C4-2B (cell line): ENCODE measurements around the gene PTH1R.

Experiments used
- H3K27ac ChIP-seq: fragments of 450-650 bp; 2 replicates; pipeline ENCODE4 v1.5.1; 2017
- CTCF ChIP-seq: fragments of 450-650 bp; conservative IDR thresholded peaks from 2 replicates; pipeline ENCODE4 v1.5.1; 2017; ENCODE audit warnings: mild to moderate bottlenecking
- ZFX ChIP-seq: fragments of 450-650 bp; IDR thresholded peaks from 2 replicates; pipeline ENCODE4 v1.6.1; 2017

The PTH1R gene

GRCh38 chr3:46881596-46882376 lies 4.3 kb downstream of the PTH1R start:
- no peak for TF ChIP-seq CTCF
- no peak for TF ChIP-seq ZFX
- no peak overlapping the region for H3K27ac ChIP-seq

DNA sequence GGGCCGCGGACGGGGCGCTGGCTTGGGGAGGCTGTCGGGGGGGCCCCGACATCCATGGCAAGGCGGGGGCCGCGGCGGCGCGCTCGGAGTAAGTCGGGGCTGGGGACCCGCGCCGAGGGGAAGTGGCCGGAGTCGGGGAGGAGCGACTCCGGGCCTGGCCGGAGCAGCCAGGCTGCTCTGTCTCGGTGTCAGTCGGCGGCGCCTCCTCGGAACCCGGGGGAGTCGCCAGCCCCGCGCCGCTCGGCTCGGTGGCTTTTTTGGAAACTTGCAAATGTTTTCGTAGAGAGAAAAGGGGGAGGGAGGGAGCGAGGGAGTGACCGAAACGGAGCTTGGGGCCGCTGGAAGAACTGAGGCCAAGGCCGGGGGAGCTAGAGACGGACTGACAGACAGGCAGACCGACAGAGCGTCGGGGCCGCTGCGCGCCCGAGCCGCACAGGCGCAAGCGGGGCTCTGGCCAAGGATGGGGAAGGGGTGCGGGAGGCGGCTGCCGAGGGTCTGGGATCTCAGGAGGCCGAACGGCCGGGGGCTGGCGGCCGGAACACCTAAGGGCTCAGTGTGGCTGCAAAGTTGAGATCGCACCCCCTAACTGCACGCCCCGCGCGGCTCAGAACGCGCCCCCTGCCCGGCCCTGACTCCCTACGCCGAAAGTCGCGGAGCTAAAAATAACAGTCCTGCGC lies 5.0 kb downstream of the PTH1R start:
- no peak overlapping the region for H3K27ac ChIP-seq
- TF ChIP-seq CTCF (no peak), ZFX (no peak)

GRCh38 chr3:46883054-46883829 lies 5.7 kb downstream of the PTH1R start:
- no peak overlapping the region for H3K27ac ChIP-seq
- TF ChIP-seq CTCF = no peak
- no peak for TF ChIP-seq ZFX

DNA sequence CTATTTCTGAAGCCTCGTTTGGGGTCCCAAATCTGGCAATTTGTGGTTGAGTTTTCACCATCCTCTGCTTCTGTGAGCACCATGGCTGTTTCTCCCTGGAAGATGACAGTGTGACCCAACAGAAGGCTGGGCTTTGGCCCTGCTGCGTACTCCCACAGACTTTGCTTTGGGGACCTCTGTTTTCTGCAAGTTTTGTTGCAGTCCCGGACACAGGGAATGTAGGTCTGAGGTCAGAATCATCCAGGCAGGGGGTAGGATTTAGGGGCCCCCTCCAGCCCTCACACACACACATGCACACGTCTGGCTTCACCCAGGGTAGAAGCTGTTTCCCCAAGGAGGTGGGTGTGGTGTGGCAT lies 6.3 kb downstream of the PTH1R start:
- no peak for TF ChIP-seq ZFX
- TF ChIP-seq CTCF = no peak
- no peak overlapping the region for H3K27ac ChIP-seq

DNA sequence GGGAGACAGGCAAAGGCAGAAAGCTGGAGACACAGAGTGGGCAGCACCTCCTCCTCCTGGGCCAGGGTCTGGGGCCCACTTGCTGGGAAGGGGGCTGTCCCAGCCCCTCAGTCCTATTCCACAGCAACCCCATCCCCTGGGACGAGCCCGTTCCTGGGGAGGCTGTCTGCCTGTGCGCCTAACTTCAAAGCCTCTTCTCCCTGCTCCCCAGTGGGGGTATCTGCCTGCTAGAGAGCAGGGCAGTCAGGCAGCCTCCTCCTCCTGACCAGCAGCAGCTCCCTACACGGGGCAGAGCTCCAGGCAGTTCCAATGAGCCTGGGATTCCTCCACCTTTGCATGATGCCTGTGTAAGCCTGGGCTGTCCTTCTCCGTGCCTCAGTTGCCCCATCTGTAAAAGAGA lies 6.9 kb downstream of the PTH1R start:
- H3K27ac ChIP-seq = no peak overlapping the region
- TF ChIP-seq ZFX = no peak
- TF ChIP-seq CTCF = no peak

GRCh38 chr3:46884929-46885328 lies 7.4 kb downstream of the PTH1R start:
- H3K27ac ChIP-seq = no peak overlapping the region
- TF ChIP-seq ZFX (no peak), CTCF (no peak)

DNA sequence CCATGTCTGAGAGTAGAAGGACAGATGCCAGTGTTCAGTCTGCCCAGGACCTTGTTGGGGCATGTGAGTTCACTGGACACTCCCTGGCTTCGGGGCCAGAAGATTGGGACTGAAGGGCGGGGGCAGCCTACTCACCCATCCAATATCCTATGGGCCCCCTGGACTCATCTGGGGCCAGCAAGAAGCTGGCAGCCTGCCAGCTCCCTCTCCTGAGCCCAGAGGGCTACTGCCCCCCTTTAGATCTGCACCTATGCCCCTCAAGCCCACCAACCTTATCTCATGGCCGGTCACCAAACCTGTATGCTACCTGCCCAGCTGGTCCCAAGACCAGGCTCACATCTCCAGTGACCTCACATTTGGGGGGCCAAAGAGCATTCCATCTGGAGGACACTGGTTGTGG lies 8.1 kb downstream of the PTH1R start:
- TF ChIP-seq ZFX (no peak), CTCF (no peak)
- no peak overlapping the region for H3K27ac ChIP-seq
